Measurements from ENCODE around the gene KIF26B. TPM values are rescaled to one million over a fixed set of nuclear protein-coding genes. Genes with fewer than 3 reads are reported as not detected.
A peak's percentile ranks its signal among the peaks of the same experiment; 100 is the strongest.

The KIF26B gene
- total RNA-seq, 1 donor from 2014 or later = 69.7 TPM

GRCh38 chr1:245432228-245432875, 277.6 kb downstream of the KIF26B start:
- peak overlapping the region; percentile 20 for H3K27ac Mint-ChIP-seq
- no peak for DNase-seq (ENCODE audit: low spot score in 2 of 2, unreplicated experiment in 2 of 2)
- no peaks in the 10 kb centered on the region for H3K9me3 Mint-ChIP-seq
- H3K4me1 Mint-ChIP-seq = peaks cover 17% of the 10 kb centered on the region
- H3K36me3 Mint-ChIP-seq = peaks cover 4% of the 10 kb centered on the region
- TF ChIP-seq, protein P1, sequence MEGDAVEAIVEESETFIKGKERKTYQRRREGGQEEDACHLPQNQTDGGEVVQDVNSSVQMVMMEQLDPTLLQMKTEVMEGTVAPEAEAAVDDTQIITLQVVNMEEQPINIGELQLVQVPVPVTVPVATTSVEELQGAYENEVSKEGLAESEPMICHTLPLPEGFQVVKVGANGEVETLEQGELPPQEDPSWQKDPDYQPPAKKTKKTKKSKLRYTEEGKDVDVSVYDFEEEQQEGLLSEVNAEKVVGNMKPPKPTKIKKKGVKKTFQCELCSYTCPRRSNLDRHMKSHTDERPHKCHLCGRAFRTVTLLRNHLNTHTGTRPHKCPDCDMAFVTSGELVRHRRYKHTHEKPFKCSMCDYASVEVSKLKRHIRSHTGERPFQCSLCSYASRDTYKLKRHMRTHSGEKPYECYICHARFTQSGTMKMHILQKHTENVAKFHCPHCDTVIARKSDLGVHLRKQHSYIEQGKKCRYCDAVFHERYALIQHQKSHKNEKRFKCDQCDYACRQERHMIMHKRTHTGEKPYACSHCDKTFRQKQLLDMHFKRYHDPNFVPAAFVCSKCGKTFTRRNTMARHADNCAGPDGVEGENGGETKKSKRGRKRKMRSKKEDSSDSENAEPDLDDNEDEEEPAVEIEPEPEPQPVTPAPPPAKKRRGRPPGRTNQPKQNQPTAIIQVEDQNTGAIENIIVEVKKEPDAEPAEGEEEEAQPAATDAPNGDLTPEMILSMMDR (IDR thresholded peaks at IDR 0.05; ENCODE audit: unreplicated experiment) = no peak
- H3K4me3 Mint-ChIP-seq = no peak overlapping the region
- no peaks in the 10 kb centered on the region for H3K27me3 Mint-ChIP-seq (ENCODE audit: low read depth)

GRCh38 chr1:245433561-245433960, 278.8 kb downstream of the KIF26B start:
- TF ChIP-seq, protein P1 (IDR thresholded peaks at IDR 0.05; ENCODE audit: unreplicated experiment) = no peak
- Mint-ChIP-seq H3K27ac (no peak overlapping the region), H3K27me3 (ENCODE audit: low read depth) (peaks cover 2% of the 10 kb centered on the region), H3K4me3 (no peak overlapping the region), H3K4me1 (peaks cover 18% of the 10 kb centered on the region), H3K36me3 (peaks cover 6% of the 10 kb centered on the region), H3K9me3 (peaks cover 2% of the 10 kb centered on the region)
- no peak for DNase-seq (ENCODE audit: low spot score in 2 of 2, unreplicated experiment in 2 of 2)

DNA sequence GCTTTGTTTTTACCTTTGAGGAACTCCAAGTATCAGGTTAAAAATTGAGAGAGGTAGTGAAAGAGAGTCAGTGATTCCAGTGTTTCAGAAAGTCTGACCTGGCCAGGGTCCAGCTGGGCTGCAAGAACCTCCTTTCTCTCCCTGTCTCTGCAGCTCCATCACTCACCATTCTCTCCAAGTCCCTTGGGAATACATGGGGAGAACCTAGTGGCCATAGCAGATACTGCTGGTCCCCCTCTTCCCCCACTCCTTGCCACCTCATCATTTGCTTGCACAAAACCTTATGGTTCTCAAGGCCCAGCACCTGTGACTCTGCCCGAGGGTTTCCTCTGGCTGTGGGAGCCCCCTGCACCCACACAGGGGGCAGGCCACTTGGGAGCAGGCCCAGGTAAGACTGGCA, 279.5 kb downstream of the KIF26B start:
- TF ChIP-seq, protein P1 (IDR thresholded peaks at IDR 0.05; ENCODE audit: unreplicated experiment) = no peak
- Mint-ChIP-seq H3K4me3 (no peak overlapping the region), H3K27ac (no peak overlapping the region), H3K9me3 (peaks cover 3% of the 10 kb centered on the region), H3K36me3 (peaks cover 7% of the 10 kb centered on the region), H3K4me1 (peaks cover 18% of the 10 kb centered on the region), H3K27me3 (ENCODE audit: low read depth) (peaks cover 2% of the 10 kb centered on the region)
- DNase-seq (ENCODE audit: low spot score in 2 of 2, unreplicated experiment in 2 of 2) = no peak

DNA sequence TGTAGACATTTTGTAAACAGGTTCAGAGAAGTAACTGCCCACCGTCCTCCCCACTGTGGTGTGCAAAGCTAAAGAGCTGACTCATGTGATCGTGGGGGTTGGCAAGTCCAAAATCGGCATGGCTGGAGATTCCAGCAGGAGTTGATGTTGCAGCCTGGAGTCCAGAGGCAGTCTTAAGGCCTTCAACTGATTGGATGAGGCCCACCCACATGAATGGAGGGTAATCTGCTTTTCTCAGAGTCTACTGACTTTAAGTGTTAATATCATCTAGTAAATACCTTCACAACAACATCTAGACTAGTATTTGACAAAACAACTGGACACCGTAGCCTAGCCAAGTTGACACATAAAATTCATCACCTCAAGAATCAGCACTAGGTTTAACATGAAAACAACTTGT, 281.6 kb downstream of the KIF26B start:
- H3K36me3 Mint-ChIP-seq = peaks cover 5% of the 10 kb centered on the region
- no peak overlapping the region for H3K4me3 Mint-ChIP-seq
- peaks cover 4% of the 10 kb centered on the region for H3K27me3 Mint-ChIP-seq (ENCODE audit: low read depth)
- peaks cover 22% of the 10 kb centered on the region for H3K4me1 Mint-ChIP-seq
- H3K9me3 Mint-ChIP-seq = peaks cover 3% of the 10 kb centered on the region
- TF ChIP-seq, protein P1 (IDR thresholded peaks at IDR 0.05; ENCODE audit: unreplicated experiment) = no peak
- DNase-seq (ENCODE audit: low spot score in 2 of 2, unreplicated experiment in 2 of 2) = no peak
- H3K27ac Mint-ChIP-seq = no peak overlapping the region

DNA sequence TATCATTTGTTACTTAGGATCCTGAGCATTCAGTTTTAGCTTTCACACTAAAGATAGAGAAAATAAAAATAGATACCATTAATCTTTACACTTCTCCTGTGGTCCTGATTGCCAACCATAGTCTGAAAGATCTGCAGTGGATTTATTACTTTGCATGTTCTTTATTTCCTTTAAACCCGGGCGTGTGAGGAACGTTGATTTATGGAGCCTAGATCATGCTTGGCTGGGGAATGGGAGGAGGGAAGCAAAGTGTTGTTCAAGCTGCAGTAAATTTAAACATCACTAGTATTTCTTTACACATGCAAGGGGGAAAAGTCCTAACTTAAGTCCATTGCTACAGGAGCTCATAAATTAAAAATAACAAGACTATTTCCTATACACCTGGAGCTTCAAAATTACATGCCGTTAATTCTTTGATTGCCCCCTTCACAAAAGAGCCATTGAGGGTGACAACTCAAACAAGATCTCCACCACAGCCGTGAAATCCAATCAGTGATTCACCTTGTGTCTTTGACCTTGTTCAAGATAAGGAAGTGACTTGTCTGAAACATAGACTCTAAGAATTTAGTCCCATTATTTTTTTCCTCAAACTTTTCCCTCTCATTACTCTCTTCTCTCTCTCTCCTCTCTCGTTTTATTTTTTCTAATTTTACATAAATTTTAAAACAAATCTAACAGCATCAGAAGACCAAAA, 282.7 kb downstream of the KIF26B start:
- Mint-ChIP-seq H3K9me3 (peaks cover 3% of the 10 kb centered on the region), H3K4me3 (no peak overlapping the region), H3K27me3 (ENCODE audit: low read depth) (peaks cover 4% of the 10 kb centered on the region), H3K36me3 (peaks cover 5% of the 10 kb centered on the region), H3K27ac (no peak overlapping the region), H3K4me1 (peaks cover 19% of the 10 kb centered on the region)
- TF ChIP-seq, protein P1 (IDR thresholded peaks at IDR 0.05; ENCODE audit: unreplicated experiment) = no peak
- DNase-seq (ENCODE audit: low spot score in 2 of 2, unreplicated experiment in 2 of 2) = no peak

Measured in mesothelial cell of epicardium (in vitro differentiated cells).